Stimulated activated CD4-positive, alpha-beta T cell treated with anti-CD3 and anti-CD28 coated beads, Interleukin-1b, Interleukin-23, amount 100 ng/mL, for 4 hours (primary cell): ENCODE results near the gene AGAP2.

Experiments used
- DNase-seq, 2 donors: peaks; one replicate each; pipeline ENCODE4 v3.0.0-alpha.2; 2020; ENCODE audit warnings: low read depth in 2 of 2

The AGAP2 gene

GRCh38 chr12:57736741-57737466, 1.6 kb downstream of the AGAP2 start:
- no peak for DNase-seq

GRCh38 chr12:57735952-57736740, 2.4 kb downstream of the AGAP2 start:
- no peak for DNase-seq

- no peak for DNase-seq
Observed at GRCh38 chr12:57735198-57735855, 3.2 kb downstream of the AGAP2 start.

- no peak for DNase-seq
Observed at GRCh38 chr12:57734591-57734990, 4.0 kb downstream of the AGAP2 start.

DNA sequence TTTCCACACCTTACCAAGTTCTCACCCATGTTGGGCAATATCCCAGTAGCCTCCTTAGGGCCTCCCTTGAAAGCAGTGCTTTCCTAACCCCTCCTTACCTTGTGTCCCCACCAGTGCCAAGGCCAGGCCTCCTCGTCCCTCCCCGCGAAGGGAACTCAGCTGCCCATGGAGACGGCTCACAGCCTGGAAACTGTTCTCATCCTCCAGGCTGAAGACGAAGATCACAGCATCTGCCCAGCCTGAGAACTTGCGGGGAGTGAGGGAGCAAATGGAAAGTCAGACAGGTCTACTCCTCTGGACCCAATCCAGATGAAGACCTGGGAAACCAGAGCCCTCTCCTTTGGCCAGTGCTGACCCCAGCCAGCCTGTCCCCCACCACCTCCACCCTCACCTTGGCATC, 4.6 kb downstream of the AGAP2 start:
- DNase-seq, result no peak

DNA sequence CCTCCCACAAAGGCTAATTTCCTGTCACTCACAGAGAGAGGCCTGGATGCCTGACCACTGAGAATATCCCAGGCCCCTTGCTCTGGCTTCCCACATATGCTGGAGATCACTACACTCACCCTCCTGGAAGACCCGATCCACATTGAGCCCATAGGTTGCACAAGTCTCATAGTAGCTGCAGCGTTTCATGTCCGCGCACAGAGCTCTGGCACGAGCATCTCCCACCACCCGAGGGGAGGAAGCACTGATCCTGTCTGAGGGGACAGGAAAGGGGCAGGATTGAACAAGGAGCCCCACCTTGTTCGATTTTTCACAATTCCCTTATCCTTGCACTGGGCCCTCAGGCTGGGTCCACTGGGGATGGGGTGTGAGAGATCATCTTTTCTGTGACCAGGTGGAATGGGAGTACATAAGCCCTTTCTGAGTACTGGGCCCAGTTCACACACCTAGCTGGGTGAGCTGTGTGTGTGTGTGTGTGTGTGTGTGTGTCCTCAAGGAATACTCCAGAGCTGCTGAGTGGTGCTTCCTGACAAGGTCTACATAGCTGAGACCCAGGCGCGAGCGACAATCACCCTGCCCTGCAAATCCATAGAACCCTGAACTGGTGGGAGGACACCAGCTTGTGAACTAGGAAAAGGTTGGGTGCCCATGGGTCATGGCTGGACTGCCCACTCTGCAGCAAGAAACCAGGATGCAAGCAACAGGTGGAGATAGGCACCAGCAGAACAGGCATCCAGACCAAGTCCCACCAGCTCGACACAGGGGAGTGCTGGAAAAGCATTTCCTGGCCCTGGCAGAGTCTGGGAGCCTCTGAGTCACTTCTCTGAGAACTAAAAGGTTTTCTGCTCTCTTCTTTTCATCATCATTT, 5.6 kb downstream of the AGAP2 start:
- DNase-seq, result no peak

DNA sequence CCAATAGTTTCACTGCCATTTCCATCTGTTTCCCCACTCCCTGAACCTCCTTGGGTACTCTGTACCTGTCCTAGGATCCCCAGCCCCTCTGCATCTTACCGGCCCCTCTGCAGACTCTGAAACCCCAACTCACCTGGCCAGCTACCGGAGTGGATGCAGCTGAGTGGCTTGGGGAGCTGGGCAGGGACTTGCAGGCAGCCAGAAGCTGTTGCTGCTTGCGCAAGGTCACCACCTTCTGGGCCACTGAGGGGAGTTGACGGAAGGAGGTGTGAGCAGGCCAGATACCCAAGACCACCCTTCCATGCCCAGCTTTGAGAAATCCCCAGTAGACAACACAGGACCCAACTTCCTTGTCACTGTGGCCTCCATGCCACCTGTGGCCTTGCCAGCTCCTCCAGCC, 6.3 kb downstream of the AGAP2 start:
- no peak for DNase-seq

DNA sequence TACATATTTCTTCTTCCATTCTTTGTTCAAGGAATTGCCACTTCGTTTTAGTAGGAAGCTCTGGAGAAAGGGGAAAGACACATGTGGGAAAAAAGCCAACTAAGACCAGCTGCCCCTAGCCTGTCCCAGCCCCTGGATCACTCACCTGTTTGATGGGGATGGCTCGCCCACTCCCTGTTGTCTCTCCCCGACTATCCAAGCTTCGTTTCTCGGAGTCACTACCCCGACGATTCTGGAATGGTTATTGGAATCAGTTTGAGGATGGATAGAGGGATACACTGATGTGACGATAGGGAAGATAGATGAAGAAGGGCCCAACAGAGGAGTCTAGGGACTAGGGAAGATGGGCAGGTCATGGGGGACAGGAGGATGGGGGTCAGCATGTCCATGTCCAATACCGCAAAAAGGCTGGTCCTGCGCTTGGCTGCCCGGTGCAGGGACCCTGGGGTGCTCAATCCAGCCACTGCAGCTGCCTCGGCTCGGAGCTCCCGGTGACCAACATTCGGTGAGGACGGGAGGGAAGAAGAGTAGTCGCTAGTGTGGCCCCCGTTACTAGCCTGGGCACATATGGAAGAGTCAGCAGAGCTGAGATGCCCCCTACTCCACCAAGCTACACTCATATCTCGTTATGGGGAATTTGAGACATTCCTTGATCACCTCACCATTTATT, 7.0 kb downstream of the AGAP2 start:
- DNase-seq, result no peak

- no peak for DNase-seq
Observed at GRCh38 chr12:57730336-57731067, 8.0 kb downstream of the AGAP2 start.

DNA sequence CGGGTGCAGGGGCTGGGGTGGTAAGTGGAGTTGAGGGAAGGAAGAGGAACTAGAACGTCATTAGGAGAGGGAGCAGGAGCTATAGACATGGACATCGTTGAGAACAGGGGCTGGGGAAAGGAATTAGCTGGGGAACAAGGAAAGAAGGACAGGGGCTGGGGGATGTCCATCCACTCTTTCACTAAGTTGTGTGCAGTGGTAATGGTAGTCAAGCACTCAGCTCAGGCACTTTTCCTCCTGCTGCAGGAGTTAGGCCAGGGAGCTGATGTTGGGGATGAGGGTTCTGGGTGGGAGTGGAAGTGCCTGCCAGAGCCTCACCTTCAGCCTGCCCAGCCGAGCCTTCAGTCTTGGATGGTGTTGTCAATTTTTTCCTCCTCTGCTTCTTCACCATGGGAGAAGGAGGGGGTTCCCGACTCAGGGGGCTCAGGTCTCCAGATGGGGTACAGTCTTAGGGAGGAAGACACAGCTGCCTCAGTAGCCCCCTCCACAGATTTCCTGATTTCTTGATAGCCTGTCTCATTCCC, 9.2 kb downstream of the AGAP2 start:
- DNase-seq, result no peak

DNA sequence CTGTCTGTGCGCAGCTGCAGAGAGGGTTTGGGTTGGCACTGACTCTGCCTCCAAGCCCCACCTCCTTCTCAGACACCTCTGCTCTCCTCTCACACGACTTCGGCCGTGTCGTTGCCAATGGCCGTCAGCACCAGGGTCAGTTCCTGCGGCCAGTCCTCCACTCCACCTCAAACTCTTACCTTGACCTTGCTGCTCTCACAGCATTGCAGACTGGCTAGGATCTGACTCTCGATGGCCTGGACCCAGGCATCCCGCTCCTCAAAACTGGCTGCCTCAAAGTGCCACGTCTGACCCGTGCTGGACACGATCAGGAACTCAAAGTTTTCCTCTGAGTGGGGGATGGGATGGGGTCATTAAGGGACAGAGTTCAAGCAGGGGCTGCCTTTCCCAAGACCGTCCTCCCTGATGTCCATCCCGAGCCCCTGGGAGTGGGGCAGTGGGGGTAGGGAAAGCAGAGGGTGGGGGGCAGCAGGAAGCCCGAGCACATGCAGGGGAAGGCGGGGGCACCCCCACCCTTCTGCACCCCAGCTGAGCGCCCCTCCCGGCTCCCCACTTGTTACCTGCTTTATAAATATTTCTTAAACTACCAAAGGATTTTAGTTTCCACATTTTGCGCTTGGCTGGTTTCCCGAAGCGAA, 10.7 kb downstream of the AGAP2 start:
- DNase-seq, result no peak

DNA sequence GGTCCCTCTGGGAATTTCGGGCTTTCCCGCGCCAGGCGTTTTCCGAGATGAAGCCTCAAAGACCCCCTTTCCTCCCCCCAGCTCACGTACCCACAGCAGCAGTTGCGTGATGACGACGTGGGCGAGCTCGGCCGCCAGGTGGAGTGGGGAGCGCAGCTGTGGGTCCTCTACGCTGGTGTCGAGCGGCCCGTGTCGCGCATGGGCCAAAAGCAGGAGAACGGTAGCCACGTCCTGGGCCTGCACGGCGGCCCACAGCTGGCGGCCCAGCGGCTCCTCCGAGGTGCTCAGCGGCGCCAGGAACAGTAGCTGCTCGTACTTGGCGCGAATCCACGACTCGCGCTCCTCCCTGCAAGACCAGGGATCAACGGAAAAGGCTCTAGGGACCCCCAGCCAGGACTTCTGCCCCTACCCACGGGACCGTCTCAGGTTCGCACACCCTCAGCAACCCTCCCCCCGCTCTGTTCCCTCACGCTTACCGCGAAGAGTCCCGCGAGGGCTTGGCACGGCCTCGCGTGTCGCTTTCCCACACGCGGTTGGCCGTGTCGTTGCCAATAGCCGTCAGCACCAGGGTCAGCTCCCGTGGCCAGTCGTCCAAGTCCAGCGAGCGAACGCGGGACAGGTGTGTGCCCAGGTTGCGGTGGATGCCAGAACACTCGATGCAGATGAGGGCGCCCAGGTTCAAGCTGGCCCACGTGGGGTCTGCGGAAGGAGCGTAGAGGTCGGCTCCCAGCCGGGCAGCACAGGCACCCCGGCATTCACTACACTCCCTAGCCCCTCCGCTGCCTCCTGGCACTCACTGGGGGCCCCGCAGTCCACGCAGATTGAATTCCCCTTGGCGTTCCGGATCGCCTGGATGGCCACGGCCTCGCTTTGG, 11.4 kb downstream of the AGAP2 start:
- DNase-seq, result no peak

DNA sequence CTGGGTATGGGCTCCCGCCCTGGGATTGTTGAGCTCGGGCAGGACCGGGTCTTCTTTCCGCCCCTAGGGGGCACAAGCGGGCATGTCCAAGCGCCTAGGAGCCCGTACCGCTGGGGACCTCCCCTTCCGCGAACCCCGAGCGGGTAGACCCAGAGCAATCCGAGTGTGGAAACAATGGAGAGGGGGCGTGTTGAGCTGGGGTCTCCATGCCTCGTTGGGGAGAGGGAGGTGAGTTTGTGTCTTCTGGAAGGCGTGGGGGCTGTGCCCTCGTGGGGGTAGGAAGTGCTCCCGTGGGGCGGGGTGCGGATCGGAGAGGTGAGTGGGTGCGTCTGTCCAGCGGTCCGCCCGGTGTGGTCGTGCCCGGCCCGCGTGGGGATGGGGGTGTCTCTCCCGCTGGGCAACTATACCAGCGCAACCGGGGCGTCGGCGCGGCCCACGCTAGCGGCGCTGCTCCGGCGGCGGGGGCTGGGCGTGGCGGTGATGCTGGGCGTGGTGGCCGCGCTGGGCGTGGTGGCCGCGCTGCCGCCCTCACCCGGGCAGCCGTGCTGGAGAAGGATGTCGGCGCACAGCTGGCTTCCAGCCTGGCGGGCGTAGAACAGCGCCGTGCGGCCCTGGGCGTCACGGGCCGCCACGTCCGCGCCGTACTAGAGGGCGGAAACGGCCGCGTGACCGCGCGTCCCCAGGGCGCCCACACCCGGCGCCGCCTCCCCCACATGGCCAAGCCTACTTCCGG, 12.2 kb downstream of the AGAP2 start:
- no peak for DNase-seq

GRCh38 chr12:57725851-57726150, 12.7 kb downstream of the AGAP2 start:
- no peak for DNase-seq

DNA sequence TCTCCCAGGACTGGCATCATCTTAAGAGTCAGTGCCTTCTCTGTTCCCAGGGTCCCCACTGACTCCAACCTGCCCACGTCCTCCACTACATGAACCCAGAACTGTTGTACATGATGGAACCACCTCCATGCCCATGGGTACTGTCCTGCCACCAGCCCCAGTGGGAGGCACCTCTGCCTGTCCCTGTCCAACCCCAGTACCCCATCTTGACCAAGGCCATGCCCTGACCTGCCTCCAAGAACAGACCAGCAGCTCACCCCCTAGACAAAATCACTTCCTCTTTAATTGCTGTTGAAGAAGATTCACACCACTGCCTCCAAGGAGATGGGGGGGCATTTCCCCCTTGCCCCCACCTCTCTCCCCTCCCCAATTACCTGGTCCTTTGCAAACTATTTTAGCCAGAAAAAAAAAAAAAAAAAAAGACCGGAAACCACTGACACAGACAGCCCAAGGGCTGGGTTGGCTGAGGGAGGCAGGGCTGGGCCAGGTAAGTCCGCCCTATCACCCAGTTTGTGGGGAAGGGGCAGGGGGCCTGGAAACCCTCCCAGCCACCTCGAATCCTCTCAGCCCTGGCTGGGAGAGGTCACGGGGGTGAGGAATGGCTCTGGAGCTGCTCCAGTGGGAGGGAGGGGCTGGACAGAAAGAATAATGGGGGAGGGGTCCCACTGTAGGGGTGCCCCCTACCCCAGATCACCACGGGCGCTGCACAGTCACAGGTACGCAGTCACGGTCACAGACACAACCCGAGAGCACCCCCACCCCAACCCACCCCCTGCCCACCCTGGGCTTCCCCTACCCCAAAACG, 13.4 kb downstream of the AGAP2 start:
- DNase-seq, result no peak

DNA sequence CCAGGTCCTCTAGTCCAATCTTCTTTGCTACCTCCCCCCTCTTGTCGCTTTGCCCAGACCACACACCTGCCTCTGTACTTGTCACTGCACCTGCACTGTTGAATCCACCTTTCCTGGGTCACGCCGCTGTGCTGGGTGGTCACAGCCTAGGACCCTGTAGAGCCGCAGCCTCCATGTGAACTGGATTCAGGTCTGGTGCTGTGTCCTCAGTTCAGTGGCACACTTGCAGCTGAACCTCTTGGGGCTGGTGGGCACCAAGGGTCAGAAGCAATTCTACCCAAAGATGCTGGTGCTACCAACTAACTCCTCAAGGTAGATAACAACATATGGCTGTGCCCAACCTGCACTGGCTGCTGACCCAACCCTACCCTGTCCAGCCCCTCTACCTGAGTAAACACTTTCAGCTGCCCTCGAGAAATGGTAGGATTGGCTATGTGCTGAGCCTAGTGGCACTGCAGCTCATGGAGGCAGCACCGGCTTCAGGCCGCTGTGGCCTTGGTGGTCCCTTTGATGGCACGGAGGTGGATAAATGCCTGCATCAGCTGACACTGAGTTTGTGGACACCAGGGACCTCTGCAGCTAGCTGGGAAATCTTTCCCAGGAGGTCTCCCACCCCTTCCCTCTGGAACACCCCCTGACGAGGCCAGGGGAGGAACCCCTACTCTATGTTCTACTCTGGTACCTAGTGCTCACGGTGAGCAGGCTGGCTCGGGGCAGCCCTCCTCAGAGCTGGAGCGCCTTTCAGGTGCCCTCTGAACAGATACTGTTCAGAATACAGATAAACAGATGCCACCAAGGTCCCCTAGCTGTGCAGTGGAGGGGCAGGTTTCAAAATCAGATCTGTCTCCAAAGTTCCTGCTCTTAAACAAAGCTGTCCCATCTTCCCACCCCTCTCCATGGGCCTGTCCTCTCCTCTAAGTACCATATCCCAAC, 14.3 kb downstream of the AGAP2 start:
- no peak for DNase-seq

GRCh38 chr12:57723630-57723962, 14.9 kb downstream of the AGAP2 start:
- no peak for DNase-seq
